ENCODE data around the gene CCDC102A.

Gene CCDC102A

DNA sequence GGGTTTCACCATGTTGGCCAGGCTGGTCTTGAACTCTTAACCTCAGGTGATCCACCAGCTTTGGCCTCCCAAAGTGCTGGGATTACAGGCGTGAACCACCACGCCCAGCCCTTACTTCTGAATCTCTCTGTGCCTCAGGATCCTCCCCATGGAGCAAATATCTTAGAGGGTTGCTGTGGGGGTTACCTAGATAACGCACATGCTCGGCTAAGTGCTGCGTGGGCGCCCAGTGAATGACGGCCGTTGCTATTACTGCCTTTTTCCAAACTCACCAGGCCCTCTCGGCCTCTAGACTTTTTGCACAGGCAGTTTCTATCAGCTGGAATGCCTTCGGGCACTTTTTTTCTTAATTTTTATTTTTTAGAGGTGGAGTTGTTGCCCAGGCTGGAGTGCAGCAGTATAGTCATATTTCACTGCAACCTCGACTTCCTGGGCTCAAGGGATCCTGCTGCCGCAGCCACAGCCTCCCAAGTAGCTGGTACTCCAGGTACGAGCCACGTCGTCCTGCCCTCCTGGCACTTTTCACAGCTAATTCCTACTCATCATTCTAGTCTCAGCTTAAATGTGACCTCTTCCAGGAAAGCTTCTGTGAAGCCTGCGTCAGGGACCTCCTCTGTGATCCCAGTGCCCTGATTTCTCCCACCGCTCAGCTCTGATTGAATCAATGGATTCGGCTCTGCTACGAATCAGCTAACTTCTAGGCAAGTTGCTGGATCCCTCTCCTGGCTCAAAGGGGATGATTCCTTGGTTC is 8.6 kb downstream of the CCDC102A start:
- no peaks in the 10 kb centered on the region for H3K36me3 ChIP-seq (ENCODE audit: insufficient read depth, low read length)
- H3K9ac ChIP-seq (ENCODE audit: low read depth, low read length), result peak overlapping the region; percentile 82; the same call in 1 of the 2 replicates
- H3K4me1 ChIP-seq (ENCODE audit: insufficient read depth, low read length), result peaks cover 38% of the 10 kb centered on the region
- no peaks in the 10 kb centered on the region for H3K9me3 ChIP-seq (ENCODE audit: control insufficient read depth, insufficient read depth, low read length)

DNA sequence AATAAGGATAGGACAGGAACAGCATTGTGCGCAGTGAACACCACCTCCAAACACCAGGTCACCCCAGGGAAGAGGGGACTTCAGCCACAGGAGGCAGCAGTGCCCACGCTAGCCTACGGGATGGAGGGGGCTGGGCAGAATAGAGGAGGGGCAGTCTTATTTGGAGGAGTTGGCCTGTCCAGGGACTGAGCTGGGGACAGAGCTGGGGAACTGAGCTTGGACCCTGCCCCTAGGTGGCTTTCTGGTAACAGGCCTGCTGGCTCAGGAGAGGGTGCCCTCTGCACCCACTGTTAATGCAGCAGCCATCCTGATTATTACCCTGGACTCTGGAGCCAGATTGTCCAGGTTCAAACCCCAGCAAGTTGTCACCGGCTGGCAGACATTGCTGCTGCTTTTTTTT is 9.3 kb downstream of the CCDC102A start:
- no peaks in the 10 kb centered on the region for H3K36me3 ChIP-seq (ENCODE audit: insufficient read depth, low read length)
- H3K4me1 ChIP-seq (ENCODE audit: insufficient read depth, low read length), result peaks cover 32% of the 10 kb centered on the region
- H3K9ac ChIP-seq (ENCODE audit: low read depth, low read length), result no peak overlapping the region

GRCh38 chr16:57526498-57526897 is 9.9 kb downstream of the CCDC102A start:
- H3K4me1 ChIP-seq (ENCODE audit: insufficient read depth, low read length), result peaks cover 26% of the 10 kb centered on the region
- H3K9ac ChIP-seq (ENCODE audit: low read depth, low read length), result no peak overlapping the region
- H3K36me3 ChIP-seq (ENCODE audit: insufficient read depth, low read length), result no peaks in the 10 kb centered on the region
- no peaks in the 10 kb centered on the region for H3K9me3 ChIP-seq (ENCODE audit: control insufficient read depth, insufficient read depth, low read length)

More for the DNA sequence above, 9.3 kb downstream of the CCDC102A start:
- H3K9me3 ChIP-seq (ENCODE audit: control insufficient read depth, insufficient read depth, low read length), result no peaks in the 10 kb centered on the region

DNA sequence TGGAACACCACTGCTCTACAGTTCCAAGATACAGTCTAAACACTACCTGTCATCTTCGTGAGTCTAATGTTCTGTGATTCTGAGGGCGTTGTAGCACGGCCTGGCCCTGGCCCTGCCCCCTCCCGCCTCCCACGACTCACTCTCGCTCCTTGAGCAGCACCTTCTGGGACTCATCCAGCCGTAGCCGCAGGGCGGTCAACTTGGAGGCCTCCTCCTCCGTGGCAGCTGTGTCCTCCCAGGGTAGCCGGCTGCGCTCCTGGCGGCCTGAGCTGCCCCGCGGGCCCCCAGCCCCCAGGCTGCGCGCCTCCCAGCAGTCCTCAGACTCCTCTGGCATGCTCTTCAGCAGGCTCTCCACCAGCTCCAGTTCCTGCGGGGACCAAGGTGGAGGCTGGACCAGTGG is 10.6 kb downstream of the CCDC102A start:
- Histone ChIP-seq H3K9me3 (ENCODE audit: control insufficient read depth, insufficient read depth, low read length) (no peaks in the 10 kb centered on the region), H3K4me1 (ENCODE audit: insufficient read depth, low read length) (peaks cover 19% of the 10 kb centered on the region), H3K9ac (ENCODE audit: low read depth, low read length) (no peak overlapping the region), H3K36me3 (ENCODE audit: insufficient read depth, low read length) (no peaks in the 10 kb centered on the region)

DNA sequence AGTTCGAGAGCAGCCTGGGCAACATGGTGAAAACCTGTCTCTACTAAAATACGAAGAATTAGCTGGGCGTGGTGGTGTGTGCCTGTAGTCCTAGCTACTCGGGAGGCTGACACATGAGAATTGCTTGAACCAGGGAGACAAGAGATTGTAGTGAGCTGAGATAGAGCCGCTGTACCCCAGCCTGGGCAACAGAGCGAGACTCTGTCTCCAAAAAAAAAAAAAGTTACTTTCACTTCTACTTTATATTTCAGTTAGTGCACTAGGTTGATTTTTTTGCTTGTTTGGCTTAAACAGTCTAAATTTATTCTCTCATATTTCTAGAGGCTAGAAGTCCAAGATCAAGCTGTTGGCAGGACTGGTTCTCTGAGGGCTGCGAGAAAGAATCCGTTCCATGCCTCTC is 13.4 kb downstream of the CCDC102A start:
- Histone ChIP-seq H3K9me3 (ENCODE audit: control insufficient read depth, insufficient read depth, low read length) (no peaks in the 10 kb centered on the region), H3K36me3 (ENCODE audit: insufficient read depth, low read length) (no peaks in the 10 kb centered on the region), H3K4me1 (ENCODE audit: insufficient read depth, low read length) (peaks cover 5% of the 10 kb centered on the region), H3K9ac (ENCODE audit: low read depth, low read length) (no peak overlapping the region)

GRCh38 chr16:57519796-57520360 is 16.5 kb downstream of the CCDC102A start:
- Histone ChIP-seq H3K9me3 (ENCODE audit: control insufficient read depth, insufficient read depth, low read length) (no peaks in the 10 kb centered on the region), H3K36me3 (ENCODE audit: insufficient read depth, low read length) (no peaks in the 10 kb centered on the region), H3K9ac (ENCODE audit: low read depth, low read length) (no peak overlapping the region)

DNA sequence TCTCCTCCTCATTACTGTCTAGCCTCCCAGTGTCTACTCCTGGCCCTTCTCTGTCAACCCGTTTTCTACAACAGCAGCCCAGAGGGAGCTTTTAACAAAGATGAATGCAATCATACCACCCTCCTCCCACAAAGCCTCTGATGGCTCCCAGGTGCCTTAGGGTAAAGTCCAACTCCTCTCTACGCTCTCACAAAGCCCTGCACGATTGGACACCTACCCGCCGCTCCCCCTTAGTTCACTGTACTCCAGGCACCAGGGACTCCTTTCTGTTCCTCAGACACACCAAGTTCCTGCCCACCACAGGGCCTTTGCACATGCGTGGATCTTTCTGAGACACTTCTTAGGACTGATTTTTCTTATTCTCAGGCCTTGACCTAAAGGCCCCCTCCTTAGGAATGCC is 17.4 kb downstream of the CCDC102A start:
- no peaks in the 10 kb centered on the region for H3K36me3 ChIP-seq (ENCODE audit: insufficient read depth, low read length)
- H3K4me1 ChIP-seq (ENCODE audit: insufficient read depth, low read length), result no peaks in the 10 kb centered on the region
- no peaks in the 10 kb centered on the region for H3K9me3 ChIP-seq (ENCODE audit: control insufficient read depth, insufficient read depth, low read length)
- no peak overlapping the region for H3K9ac ChIP-seq (ENCODE audit: low read depth, low read length)

More at GRCh38 chr16:57519796-57520360, 16.5 kb downstream of the CCDC102A start:
- no peaks in the 10 kb centered on the region for H3K4me1 ChIP-seq (ENCODE audit: insufficient read depth, low read length)

- Histone ChIP-seq H3K9me3 (ENCODE audit: control insufficient read depth, insufficient read depth, low read length) (no peaks in the 10 kb centered on the region), H3K4me1 (ENCODE audit: insufficient read depth, low read length) (peaks cover 2% of the 10 kb centered on the region; the same call in 1 of the 2 replicates), H3K36me3 (ENCODE audit: insufficient read depth, low read length) (no peaks in the 10 kb centered on the region), H3K9ac (ENCODE audit: low read depth, low read length) (no peak overlapping the region)
These were observed 17.9 kb downstream of the CCDC102A start for GRCh38 chr16:57518520-57518919.

- Histone ChIP-seq H3K9me3 (ENCODE audit: control insufficient read depth, insufficient read depth, low read length) (no peaks in the 10 kb centered on the region), H3K4me1 (ENCODE audit: insufficient read depth, low read length) (peaks cover 8% of the 10 kb centered on the region; the same call in 1 of the 2 replicates), H3K36me3 (ENCODE audit: insufficient read depth, low read length) (no peaks in the 10 kb centered on the region), H3K9ac (ENCODE audit: low read depth, low read length) (no peak overlapping the region)
These were observed 18.7 kb downstream of the CCDC102A start for GRCh38 chr16:57517397-57518367.

- Histone ChIP-seq H3K9me3 (ENCODE audit: control insufficient read depth, insufficient read depth, low read length) (no peaks in the 10 kb centered on the region), H3K4me1 (ENCODE audit: insufficient read depth, low read length) (peaks cover 8% of the 10 kb centered on the region; the same call in 1 of the 2 replicates), H3K9ac (ENCODE audit: low read depth, low read length) (no peak overlapping the region), H3K36me3 (ENCODE audit: insufficient read depth, low read length) (no peaks in the 10 kb centered on the region)
These were observed 19.6 kb downstream of the CCDC102A start for GRCh38 chr16:57516773-57517172.

DNA sequence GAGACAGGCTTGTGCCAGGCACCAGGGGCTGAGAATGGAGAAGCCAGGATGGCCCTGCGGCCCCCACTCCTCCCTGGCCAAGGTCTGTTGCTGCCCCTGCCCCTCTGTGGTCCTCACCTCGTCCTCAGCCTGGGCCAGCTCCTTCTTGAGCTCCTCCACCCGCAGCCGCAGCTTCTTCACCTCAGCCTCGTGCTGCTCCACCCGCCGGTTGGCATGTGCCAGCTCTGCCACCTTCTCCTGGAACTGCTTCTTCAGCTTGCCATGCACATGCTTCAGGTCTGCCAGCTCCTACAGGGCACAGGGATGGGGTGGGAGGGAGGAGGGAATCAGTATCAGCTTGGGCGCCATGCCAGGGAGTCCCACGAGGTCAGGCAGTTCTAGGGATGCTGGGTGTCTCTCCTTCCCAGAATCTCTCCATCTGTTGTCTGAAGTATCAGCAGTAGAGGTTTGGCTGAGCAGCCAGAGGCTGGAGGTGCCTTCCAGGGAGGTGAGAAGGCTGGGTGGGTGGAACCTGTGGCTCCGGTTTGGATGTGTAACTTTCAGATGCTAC is 20.1 kb downstream of the CCDC102A start:
- Histone ChIP-seq H3K9me3 (ENCODE audit: control insufficient read depth, insufficient read depth, low read length) (no peaks in the 10 kb centered on the region), H3K4me1 (ENCODE audit: insufficient read depth, low read length) (peaks cover 8% of the 10 kb centered on the region; the same call in 1 of the 2 replicates), H3K36me3 (ENCODE audit: insufficient read depth, low read length) (no peaks in the 10 kb centered on the region), H3K9ac (ENCODE audit: low read depth, low read length) (no peak overlapping the region)

DNA sequence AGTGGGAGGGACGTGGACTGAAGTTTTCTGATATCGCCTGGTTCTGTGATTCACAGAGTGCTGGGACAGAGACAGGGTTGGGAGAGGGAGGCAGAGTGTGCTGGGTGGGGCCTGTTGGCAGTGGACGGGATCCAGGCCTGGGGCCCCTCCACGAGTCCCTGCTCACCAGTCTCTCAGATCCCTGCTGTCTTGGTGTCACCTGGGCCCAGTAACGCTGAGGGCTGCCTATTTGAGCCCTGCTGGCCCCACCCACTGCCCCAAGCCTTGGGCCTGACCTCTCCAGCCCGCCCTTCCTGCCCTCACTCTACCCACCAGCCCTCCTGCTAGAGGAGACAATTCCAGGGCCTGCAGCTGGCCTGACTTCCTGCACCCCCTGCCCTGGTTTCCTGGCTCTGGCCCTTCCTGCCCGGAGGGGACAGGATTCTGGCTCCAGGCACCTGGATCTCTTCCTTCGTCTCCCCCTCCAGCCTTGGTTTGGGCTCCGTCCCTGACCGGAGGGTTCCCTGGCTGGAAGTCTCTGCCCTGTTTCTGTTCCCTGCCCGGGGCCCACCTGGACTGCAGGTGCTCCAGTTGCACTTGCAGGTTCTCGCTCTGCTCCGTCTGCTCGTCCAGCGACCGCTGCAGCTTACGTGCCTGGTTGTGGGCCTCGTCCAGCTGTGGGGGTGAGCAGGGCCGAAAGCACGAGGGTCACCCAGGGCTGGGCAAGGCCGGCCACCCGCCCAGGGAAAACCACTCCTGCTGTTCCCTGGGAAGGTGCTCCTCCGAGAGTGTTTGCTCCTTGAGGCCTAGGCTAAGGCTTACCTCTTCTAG is 21.4 kb downstream of the CCDC102A start:
- Histone ChIP-seq H3K36me3 (ENCODE audit: insufficient read depth, low read length) (no peaks in the 10 kb centered on the region), H3K9me3 (ENCODE audit: control insufficient read depth, insufficient read depth, low read length) (no peaks in the 10 kb centered on the region), H3K4me1 (ENCODE audit: insufficient read depth, low read length) (peaks cover 8% of the 10 kb centered on the region; the same call in 1 of the 2 replicates), H3K9ac (ENCODE audit: low read depth, low read length) (no peak overlapping the region)

DNA sequence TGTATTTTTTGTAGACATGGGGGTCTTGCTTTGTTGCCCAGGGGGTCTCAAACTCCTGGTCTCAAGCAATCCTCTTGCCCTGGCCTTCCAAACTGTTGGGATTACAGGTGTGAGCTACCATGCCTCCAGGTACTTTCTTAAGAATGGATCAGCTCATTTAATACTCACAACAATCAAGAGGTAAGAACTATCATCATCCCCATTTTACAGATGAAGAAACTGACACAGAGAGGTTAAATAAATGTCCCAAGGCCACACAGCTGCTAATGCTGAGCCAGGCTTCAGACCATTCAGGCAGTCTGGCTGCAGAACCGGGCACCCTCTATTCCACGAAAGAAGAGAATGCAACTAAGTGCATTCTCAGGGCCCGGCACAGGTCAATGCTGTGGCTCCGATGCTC is 22.0 kb downstream of the CCDC102A start:
- H3K36me3 ChIP-seq (ENCODE audit: insufficient read depth, low read length), result no peaks in the 10 kb centered on the region
- H3K9ac ChIP-seq (ENCODE audit: low read depth, low read length), result no peak overlapping the region
- H3K9me3 ChIP-seq (ENCODE audit: control insufficient read depth, insufficient read depth, low read length), result no peaks in the 10 kb centered on the region
- H3K4me1 ChIP-seq (ENCODE audit: insufficient read depth, low read length), result peaks cover 8% of the 10 kb centered on the region; the same call in 1 of the 2 replicates
